Panc1 (cell line): ENCODE data around the gene PRR5.

Experiments used
- TCF7L2 ChIP-seq: IDR thresholded peaks from 2 replicates; pipeline ENCODE4 v1.6.1; 2011; ENCODE audit warnings: mild to moderate bottlenecking, low read depth, low read length, inconsistent platforms
- TF ChIP-seq, protein P1 (sequence below): fragments of 450-650 bp; IDR thresholded peaks from 2 replicates; pipeline ENCODE4 v1.5.1; 2017; ENCODE audit warnings: mild to moderate bottlenecking

- TF ChIP-seq, protein P1, sequence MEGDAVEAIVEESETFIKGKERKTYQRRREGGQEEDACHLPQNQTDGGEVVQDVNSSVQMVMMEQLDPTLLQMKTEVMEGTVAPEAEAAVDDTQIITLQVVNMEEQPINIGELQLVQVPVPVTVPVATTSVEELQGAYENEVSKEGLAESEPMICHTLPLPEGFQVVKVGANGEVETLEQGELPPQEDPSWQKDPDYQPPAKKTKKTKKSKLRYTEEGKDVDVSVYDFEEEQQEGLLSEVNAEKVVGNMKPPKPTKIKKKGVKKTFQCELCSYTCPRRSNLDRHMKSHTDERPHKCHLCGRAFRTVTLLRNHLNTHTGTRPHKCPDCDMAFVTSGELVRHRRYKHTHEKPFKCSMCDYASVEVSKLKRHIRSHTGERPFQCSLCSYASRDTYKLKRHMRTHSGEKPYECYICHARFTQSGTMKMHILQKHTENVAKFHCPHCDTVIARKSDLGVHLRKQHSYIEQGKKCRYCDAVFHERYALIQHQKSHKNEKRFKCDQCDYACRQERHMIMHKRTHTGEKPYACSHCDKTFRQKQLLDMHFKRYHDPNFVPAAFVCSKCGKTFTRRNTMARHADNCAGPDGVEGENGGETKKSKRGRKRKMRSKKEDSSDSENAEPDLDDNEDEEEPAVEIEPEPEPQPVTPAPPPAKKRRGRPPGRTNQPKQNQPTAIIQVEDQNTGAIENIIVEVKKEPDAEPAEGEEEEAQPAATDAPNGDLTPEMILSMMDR, result no peak
- TF ChIP-seq TCF7L2, result no peak
Observed at GRCh38 chr22:44685384-44686056, 16.5 kb upstream of the PRR5 start.
